ENCODE measurements around the gene SIRPB2. TPM values are rescaled to one million over a fixed set of nuclear protein-coding genes. Genes with fewer than 3 reads are reported as not detected.

The SIRPB2 gene
- total RNA-seq, 2 donors from 2014 or later = 1.1 to 2.4 TPM

DNA sequence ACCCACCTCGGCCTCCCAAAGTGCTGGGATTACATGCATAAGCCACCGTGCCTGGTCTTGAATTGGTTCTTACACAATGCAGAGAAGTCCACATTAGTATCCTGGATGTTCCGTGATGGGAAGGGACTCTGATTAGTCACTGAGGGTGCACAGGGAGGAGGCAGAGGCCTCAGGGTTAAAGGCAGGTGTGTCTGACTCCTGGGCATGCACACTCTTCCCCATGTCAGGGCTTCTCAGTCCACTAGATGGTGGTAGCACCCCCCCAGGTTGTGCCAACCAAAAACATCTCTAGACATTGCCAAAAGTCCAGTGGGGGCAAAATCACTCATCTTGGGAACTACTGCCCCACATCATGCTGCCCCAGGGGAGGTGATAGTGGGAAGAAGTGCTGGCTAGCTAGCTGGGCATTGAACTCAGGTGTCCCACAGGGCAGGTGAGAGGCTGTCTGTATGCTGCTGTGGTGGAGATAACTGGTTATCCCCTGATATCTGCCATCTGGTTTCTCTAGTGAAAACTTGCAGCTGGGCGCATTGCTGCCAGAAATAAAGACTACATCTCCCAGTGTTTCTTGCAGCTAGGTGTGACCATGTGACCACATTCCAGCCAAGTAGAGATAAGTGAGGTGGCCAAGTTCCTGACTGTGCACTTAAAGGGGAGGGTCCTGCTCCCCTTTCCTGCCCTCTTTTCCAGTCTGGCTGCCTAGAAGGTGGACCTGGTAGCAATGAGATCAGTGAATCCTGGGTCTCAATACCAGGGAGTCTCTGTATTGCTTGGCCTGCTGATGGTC lies 16.2 kb downstream of the SIRPB2 start:
- ATAC-seq = no peak
- intact Hi-C loops (cut with DNase I, micrococcal nuclease) = no loop called here
- no peak for DNase-seq

DNA sequence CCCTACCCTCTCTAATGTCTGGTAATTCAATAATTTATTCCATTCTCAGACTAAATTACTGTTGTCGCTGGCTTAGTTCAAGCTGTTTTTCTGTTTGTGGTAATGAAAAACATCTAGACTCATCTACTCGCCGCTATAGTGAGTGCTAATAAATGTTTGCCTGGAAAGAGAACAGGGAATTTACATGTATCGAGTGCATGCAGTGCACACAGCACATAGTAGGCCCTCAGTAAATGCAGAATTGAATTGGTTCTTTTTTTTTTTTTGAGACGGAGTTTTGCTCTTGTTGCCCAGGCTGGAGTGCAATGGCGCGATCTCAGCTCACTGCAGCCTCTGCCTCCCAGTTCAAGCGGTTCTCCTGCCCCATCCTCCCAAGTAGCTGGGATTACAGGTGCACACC lies 16.9 kb downstream of the SIRPB2 start:
- ATAC-seq = no peak
- DNase-seq = no peak
- intact Hi-C loops (cut with DNase I, micrococcal nuclease) = no loop called here

DNA sequence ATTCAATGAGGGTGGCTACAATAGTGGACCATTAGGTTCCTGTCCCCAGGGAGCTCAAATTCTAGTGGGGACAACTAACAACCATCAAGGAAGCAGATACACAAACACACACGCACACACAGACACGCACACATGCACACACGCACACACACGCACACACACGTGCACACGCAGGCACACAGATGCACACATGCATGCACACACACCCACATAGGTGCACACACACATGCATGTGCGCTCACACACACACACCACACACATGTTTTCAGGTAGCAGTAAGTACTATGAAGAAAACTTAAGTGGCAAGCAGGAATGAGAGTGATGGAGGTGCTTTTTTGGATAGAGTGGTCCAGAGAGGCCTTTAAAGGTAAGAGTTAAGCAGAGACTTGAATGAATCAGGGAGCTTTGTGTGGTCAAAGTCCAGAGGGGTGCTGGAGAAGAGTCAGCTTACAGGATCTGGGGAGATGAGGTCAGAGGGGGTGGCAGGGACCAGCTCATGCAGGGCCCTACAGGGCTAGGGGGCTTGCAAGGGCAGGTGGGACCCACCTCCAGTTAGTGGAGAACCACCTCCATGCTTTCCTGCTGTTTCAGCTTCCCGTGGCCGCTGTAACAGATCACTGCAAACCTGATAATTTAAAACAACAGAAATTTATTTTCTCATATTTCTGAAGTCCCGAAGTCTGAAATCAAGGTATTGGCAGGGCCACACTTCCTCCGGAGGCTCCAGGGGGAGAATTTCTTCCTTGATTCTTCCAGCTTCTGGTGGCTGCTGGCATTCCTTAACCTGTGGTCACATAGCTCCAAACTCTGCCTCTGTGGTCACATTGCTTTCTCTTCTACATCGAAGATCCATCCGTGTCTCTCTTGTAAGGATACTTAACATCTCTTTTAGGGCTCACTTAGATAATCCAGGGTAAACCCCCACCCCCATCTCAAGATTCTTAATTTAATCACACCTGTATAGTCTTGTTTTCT lies 17.7 kb downstream of the SIRPB2 start:
- intact Hi-C loops (cut with DNase I, micrococcal nuclease) = no loop called here
- ATAC-seq = no peak
- no peak for DNase-seq

DNA sequence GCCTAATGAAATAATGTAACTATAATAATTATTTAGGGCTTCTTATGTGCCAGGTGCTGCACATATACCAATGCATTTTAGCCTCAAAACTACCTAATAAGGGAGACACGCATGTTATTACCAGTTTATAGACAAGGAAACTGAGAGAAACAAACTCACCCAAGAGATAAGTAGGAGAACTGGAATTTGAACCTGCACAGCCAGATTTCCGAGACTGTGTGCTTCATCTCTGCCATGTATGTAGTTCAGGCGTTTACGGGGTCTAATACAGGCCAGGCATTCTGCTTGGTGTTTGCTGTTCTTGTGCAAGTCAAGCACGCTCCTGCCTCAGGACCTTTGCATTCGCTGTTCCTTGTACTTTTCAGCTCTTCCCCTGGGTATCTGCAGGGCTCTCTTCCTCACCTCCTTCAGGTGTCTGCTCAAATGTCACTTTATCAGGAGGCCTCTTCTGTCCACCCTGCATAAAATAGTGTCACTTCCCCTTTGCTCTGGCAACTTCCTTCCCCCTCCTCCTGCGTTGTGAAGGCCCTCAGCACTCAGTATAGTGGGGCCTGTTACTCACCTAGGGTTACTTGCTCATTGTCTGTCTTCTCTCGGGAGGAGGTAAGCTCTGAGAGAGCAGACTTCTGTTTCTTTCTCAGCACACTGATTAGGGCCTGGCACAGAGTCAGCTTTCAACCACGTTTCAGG lies 18.5 kb downstream of the SIRPB2 start:
- DNase-seq (no peak), ATAC-seq (no peak)
- intact Hi-C loops (cut with DNase I, micrococcal nuclease) = no loop called here

DNA sequence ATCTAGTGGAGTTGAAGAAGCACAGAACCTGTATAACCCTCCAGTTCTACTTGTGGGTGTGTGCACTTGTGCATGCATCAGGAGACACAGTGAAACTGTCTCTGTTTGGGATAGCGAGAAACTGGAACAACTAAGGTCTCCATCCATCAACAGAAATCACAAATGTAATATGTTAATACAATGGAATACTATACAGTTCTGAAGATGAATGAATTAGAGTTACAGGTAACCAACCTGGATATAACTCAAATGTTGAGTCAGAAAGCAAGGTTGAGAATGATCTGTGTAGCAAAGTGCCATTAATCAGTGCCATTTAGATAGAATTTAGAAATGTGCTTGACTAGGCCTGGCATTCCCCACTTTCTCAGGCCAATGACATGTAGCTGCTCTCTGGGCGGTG lies 20.0 kb downstream of the SIRPB2 start:
- intact Hi-C loops (cut with DNase I, micrococcal nuclease) = no loop called here
- DNase-seq (no peak), ATAC-seq (no peak)

DNA sequence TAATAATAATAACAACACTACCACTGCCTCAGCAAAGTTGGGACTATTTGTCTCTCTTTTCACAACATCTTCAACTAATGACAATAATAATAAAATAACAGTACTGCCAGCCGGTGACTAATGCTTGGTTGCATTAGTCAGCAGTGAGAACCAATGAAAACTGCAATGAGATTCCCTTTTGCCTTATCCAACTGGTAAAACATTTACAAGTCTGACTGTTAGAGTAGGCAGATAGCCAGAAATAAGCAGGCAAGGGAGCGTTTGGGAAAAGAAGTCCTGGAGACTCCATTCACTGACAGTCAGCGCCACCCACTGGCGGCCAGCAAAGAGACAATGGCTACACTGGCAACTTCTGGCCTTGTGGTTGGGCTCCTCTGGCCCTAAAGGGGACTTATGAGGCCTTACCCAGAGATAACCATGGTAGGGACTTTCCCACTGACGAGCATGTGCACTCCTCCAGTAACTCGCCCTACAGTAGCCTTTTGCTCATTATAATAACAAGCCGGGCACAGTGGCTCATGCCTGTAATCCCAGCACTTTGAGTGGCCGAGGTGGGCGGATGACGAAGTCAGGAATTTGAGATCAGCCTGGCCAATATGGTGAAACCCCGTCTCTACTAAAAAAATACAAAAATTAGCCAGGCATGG lies 21.2 kb downstream of the SIRPB2 start:
- intact Hi-C loops (cut with DNase I, micrococcal nuclease) = no loop called here
- DNase-seq (peak; percentile 87 to 88), ATAC-seq (peak; percentile 54)

DNA sequence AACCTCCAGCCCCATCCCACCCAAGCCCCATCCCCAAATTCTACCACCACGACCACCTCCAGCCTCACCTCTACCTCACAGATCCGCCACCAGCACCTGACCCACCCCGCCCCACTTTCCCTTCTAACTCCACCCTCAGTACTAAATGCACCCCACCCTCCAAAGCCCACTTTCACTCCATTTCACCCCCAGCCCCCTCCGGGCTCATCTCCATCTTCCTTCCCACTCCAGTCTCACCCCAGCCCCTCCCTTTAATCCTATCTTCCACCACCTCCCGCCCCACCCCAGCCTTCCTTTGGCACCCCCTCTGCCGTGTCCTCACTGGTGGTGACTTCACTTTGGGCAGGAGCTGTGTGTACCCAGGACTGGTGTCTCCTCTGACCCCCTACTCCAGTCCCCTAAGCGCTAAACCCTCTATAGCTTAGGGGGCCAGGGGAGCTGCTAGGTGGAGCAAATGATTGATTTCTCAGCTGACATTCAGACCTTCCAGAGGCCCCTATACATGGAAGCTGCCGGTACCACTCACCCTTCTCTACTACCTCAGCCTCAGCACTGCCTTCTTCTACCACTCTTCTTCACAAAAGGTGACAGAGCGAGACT lies 21.8 kb downstream of the SIRPB2 start:
- no peak for ATAC-seq
- intact Hi-C loops (cut with DNase I, micrococcal nuclease) = no loop called here
- DNase-seq = peak in 1 of 2 donors; percentile 20

DNA sequence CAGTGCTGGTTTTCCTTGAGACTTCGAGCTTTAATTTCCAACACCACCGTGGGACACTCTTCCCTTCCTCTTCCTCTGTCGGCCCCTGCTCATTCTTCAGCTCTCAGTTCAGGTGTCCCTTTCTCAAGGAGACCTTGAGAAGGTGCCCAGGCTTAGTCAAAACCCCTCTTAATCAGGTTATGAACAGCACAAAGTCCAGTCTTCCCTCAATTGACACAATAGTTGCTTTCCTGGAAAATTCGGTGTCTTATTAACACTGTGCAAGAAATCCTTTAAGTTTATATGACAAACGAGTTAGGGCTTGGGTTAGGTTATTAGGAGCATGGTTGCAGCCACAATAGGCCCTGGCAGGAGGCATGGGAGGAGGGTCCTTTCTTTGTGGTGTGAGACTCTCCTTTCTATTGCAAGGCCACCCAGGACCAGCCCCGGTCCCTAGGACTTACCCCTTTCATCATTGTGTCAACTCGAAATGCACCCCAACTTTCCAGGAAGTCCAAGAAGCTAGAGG lies 23.0 kb downstream of the SIRPB2 start:
- ATAC-seq (no peak), DNase-seq (no peak)
- intact Hi-C loops (cut with DNase I, micrococcal nuclease) = no loop called here

DNA sequence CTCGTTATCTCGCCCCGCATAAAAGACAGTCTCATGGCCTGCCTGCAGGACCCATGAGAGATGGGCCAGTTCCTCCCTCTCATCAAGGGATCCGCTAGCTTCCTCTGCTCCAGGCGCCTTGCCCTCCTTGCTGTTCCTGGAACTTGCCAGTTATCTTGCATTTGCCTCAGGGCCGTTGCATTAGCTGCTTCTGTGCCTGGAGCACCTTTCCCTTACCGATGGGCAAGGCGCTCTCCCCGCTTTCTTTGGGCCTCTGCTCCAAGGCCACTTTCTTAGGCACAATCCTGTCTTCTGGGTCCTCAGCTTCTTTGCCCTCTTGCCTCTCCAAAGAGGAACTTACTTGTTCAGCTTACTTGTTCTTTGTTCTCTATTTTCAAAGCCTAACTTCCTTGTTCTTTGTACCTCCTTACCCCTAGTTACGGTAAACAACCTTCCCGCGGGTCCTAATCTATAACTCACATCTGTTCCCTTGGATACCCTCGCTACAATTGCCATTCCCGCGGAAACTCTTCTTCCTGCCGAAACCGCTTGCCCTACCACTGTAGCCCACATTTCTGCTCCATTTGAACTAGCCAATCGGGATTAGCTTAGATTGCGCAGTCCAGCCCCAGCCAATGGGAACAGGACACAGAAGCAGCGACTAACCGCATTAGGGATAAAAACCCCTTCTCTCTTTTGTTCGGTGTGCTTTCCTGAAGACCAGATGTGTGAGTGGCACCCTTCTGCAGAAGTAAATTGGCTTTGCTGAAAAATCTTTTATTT lies 23.7 kb downstream of the SIRPB2 start:
- peak; percentile 60 to 81 for DNase-seq
- peak; percentile 50 for ATAC-seq
- intact Hi-C loops (cut with DNase I, micrococcal nuclease) = no loop called here

DNA sequence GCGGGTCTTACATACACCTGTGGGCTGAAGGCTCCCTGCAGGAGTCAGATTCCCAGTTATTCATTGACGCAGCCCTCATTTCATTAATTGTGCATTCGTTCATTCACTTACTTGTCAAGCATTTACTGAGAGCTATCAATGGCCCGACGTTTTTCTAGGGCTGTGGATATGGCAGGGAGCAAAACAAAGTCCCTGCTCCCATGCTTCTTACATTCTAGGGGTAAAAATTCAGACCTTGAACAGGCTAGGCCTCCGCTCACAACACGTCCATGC lies 24.2 kb downstream of the SIRPB2 start:
- DNase-seq (no peak), ATAC-seq (no peak)
- intact Hi-C loops (cut with DNase I, micrococcal nuclease) = no loop called here

DNA sequence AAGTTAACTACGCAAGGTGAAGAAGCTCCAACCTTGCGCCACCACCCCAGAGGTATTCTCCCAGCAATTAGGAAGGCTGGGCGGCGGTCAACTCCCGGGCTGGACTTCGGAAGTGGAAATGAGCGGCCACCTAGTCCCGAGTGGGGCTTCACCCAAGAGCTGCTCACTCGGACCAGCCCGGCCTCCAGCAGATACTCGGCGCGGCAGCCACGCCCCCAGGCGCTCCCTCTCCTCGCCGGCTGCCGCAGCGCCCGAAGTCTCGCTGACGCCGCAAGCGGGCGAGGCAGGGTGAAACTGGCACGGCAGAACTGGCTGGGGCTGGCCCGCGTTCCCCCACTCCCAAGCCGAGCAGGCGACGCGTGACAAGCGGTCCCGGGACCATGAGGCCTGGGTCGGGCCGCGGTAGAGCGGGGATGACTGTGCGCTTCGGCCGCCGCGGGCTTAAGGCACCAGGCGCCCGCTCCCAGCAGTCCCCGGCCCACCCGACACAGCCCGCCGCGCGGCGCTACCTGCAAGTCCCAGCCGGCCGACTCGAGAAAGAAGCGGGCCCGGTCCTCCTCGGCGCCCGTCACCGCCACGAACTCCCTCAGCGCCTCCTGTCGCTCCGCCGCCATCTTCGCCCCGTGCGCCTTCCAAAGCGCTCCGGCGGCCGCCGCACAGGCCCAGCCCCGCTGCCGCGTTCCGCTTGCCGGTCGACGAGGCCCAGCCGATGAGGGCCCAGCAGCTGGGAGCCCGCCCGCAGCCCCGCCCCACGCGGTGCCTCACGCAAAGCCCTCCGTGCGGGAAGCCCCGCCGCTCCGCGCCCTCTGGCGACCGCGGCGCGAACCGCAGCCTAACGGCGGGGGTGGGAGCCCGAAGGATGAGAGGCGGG lies 24.8 kb downstream of the SIRPB2 start, which contains the start of gene NSFL1C:
Gene NSFL1C, minus strand, starts transcription at position 639 of the 871 bp plus-strand sequence. Its CDS starts 25 bp downstream, at position 614.
- peak; percentile 93 to 97 for DNase-seq
- peak; percentile 85 for ATAC-seq
- intact Hi-C loops (cut with DNase I, micrococcal nuclease) = no loop called here

DNA sequence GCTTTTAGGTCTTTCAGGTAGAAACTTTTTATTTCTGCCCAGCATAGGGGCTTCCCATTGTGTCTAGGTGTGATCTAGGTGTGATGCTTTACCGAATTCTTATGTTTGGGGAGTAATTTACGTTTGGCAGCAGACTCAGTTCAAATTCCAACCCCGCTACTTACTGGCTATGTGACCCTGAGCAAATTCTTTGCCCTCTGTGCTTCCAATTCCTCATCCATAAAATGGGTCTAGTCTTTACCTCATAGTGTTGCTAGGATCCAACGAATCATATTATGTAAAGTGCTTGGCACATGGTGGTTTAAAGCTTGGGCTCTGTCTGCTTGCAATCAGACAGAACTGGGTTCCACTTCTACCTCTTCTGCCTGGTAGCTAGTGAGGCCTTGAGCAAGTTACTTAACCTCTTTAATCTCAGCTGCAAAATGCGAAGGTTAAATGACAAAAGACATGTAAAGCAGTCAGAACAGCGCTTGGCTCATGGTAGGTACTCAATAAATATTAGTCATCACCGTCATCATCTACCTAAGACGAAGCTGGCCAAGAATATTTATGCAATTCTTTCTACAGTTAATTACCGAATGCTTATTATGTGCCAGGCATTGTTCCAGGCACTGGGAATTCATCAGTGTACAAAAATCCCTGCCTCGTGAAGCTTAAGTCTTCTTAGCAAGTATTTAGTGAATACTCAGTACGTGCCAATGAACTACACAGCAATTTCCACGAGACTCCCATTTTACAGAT lies 25.6 kb downstream of the SIRPB2 start:
- intact Hi-C loops (cut with DNase I, micrococcal nuclease) = no loop called here
- ATAC-seq (no peak), DNase-seq (no peak)

DNA sequence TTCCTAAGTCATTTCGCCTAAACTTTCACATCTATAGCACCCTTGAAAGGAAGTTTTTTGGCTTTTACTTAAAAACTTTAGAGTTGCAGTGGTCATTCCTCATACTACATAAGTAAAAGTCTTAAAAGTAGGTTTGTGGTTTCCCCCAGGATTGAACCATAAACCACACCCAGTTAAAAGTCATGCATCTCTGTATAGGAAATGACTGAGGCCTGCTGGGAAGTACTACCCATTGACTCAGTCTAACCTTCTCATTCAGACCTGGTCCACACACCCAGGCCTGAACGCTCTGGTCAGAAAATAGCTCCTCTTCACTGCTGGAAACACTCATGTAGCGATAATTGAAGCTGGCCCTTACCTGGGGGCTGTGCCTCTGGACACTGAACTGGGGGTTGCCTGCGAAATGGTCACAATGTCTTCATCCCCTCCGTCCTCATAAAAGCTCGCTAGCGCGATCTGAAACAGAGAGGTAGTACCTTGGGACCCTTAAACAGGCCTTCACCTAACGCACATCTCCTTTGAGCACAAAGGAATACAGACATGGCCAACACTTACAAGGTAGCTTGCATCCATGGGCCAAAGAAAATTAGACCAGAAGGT lies 27.1 kb downstream of the SIRPB2 start:
- no peak for ATAC-seq
- intact Hi-C loops (cut with DNase I, micrococcal nuclease) = no loop called here
- DNase-seq = no peak

DNA sequence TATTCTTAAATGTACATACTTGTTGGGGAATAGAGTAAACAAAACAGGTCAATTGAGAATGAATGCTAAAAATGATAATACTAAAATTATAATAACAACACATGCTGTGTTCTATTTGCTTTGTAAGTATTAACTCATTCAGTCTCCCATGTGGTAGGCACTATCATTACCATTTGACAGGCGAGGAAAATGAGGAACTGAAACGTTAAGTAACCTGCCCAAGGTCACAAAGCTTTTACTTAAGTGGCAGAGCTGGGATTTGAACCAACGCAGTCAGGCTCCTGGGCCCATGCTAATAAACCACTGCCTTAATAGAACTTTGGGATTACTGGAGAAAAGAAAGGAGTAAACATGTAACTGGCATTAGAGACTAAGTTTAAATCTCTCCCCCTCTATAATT lies 28.4 kb downstream of the SIRPB2 start:
- DNase-seq = no peak
- no peak for ATAC-seq
- intact Hi-C loops (cut with DNase I, micrococcal nuclease) = no loop called here

DNA sequence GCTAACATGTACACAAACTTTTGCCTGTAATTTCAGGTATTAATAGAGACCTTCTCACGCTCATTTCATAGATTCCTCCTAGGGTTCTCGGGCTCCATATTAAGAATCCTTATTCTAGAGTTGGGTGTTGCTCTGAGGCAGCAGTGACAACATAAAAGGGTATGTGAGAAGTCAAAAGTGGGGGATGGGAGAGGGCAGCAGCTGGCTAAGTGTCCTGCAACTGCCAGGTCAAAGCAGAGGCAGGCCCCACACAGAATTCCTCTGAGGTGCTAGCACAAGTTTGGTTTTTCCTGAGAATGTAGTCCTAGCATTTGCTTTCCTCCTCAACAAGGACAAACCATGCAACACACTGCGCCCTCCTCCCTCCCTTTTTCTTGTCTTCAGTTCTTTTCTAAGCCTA lies 29.2 kb downstream of the SIRPB2 start:
- DNase-seq (no peak), ATAC-seq (no peak)
- intact Hi-C loops (cut with DNase I, micrococcal nuclease) = no loop called here

DNA sequence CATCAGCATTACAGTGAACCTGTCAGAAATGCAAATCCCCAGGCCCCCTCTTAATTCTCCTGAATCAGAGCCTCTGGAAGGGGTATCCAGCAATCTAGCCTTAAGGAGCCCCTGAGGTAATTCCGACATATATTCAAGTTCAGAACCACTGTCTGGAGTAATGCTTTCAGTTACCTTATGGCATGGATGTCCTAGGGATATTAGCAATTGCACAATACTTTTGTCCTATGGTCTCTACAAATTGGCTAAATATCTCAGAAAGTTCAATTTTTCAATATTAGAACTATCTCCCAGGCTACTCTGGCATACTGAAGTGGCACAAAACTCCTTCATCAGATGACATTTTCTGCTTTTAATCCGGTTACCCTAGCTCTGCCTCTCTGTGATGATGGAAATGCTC lies 30.9 kb downstream of the SIRPB2 start:
- DNase-seq = no peak
- intact Hi-C loops (cut with DNase I, micrococcal nuclease) = no loop called here
- ATAC-seq = no peak

Data from left colon (tissue), 2 donors.